Measurements from ENCODE around the gene MEN1. TPM values are rescaled to one million over a fixed set of nuclear protein-coding genes. Genes with fewer than 3 reads are reported as not detected.

The MEN1 gene
- polyA plus RNA-seq, 1 donor (not counting 4 experiments of a cell fraction or from before 2014, with no cell fraction given) = 14.2 TPM

DNA sequence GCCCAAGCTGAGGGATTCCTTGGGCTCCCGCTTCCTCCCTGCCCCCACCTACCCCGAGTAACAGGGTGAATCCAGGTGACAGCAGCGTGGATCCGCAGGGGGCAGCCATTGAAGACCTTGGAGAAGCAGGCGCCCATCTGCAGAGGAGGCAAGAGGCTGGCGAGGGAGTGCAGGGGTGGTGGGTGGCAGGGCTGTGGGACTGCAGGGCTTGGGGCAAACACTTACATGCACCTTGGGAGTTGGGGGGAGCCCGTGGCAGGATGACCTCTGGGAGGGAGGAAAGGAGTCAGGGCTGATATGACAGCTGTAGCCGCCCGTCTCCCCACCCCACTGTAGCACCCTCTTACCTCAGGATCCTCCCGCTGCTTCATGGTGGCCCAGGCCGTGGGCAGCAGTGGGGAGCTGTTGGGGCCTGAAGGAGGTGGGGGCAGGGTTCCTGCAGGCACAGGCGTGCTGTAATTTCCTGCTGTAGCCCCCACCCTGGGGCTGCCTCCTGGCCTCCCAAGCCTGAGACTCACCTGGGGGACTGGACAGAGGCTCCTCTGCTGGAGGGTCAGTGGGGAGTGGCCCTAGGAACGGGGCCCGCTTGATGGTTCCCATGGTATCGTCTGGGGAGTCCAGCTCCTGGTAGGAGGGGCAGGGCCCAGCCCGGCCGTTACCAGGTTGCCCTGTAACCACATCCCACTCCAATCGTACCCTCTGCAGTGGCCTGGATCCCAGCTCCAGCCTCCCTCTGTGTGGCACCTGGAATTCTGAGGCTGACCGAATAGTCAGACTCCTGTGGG, 13.4 kb downstream of the MEN1 start:
- no peak overlapping the region for H3K9ac ChIP-seq (ENCODE audit: control insufficient read depth, extremely low read depth, insufficient read depth, low read length)
- FAIRE-seq (no peak), DNase-seq (ENCODE audit: low read depth, low spot score) (no peak)
- H2AFZ ChIP-seq (ENCODE audit: control insufficient read depth, low read length) = no peak overlapping the region
- H3K4me2 ChIP-seq (ENCODE audit: control insufficient read depth, extremely low read depth, insufficient read depth, low read depth, low read length) = no peak overlapping the region
- peaks cover 2% of the 10 kb centered on the region for H3K9me1 ChIP-seq (ENCODE audit: control insufficient read depth, extremely low read depth, insufficient read depth, low read length)
- peaks cover 0 to 2% of the 10 kb centered on the region in 2 experiments for H3K36me3 ChIP-seq (ENCODE audit: control insufficient read depth in 2 of 2, extremely low read depth in 1 of 2, insufficient read depth in 2 of 2, low read length in 2 of 2)
- no peaks in the 10 kb centered on the region for H3K9me3 ChIP-seq (ENCODE audit: control insufficient read depth, low read depth, low read length)
- no peak overlapping the region for H3K4me3 ChIP-seq (ENCODE audit: control insufficient read depth in 2 of 3, extremely low read depth in 1 of 3, insufficient read depth in 2 of 3, low read depth in 1 of 3, low read length in 3 of 3)
- dilution Hi-C loops (cut with MboI; ENCODE audit: extremely low pct_ligation_motif_present, low sequenced_read_pairs) = no loop called here
- no peaks in the 10 kb centered on the region for H3K4me1 ChIP-seq (ENCODE audit: control insufficient read depth, extremely low read depth, insufficient read depth, low read length)
- TF ChIP-seq EZH2 (IDR thresholded peaks at IDR 0.05; ENCODE audit: low read length) = no peak
- TF ChIP-seq, protein P1, sequence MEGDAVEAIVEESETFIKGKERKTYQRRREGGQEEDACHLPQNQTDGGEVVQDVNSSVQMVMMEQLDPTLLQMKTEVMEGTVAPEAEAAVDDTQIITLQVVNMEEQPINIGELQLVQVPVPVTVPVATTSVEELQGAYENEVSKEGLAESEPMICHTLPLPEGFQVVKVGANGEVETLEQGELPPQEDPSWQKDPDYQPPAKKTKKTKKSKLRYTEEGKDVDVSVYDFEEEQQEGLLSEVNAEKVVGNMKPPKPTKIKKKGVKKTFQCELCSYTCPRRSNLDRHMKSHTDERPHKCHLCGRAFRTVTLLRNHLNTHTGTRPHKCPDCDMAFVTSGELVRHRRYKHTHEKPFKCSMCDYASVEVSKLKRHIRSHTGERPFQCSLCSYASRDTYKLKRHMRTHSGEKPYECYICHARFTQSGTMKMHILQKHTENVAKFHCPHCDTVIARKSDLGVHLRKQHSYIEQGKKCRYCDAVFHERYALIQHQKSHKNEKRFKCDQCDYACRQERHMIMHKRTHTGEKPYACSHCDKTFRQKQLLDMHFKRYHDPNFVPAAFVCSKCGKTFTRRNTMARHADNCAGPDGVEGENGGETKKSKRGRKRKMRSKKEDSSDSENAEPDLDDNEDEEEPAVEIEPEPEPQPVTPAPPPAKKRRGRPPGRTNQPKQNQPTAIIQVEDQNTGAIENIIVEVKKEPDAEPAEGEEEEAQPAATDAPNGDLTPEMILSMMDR (optimal IDR thresholded peaks at IDR 0.05 in 1 of 3, IDR thresholded peaks at IDR 0.05 in 1 of 3, conservative IDR thresholded peaks at IDR 0.05 in 1 of 3; ENCODE audit: extremely low read depth in 1 of 3, insufficient read depth in 2 of 3, low read length in 3 of 3) = no peak
- H3K27me3 ChIP-seq (ENCODE audit: control insufficient read depth, extremely low read depth, insufficient read depth, low read length) = no peaks in the 10 kb centered on the region
- H3K79me2 ChIP-seq (ENCODE audit: control insufficient read depth, insufficient read depth, low read length) = no peaks in the 10 kb centered on the region
- no peak overlapping the region for H3K27ac ChIP-seq (ENCODE audit: control insufficient read depth, insufficient read depth, low read length)
- H4K20me1 ChIP-seq (ENCODE audit: control insufficient read depth, extremely low read depth, insufficient read depth, low read length) = no peaks in the 10 kb centered on the region

DNA sequence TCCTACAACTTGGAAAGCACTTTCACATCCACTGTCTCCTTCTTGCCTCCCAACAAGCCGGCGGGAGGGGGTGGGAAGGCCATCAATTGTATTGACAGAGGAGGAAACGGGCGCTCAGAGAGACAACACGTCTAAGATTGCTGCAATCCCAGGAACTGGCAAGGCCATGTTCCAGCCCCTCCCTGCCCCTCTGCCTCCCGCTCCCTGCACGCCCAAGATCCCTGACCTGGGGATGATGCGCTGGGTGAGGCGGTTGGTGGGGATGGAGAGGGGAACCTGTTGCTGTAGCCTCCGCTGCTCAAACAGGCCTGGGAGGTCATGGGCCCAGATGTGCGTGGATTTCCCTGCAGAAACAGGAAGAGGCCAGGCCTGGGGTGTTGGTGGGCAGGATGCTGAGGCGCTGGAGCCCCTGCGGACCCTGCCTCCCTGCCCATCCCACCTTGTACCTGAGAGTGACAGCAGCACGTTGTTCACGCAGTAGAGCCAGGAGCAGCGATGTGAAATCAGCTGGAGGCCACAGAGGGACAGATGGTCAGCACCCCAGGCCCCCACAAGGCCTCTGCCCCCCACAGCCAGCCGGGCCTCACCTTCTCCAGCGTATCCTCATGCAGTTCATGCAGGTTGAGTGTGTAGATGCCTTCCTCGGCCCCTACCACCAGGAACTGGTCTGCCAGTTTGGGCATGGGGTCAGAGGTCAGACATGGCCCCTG, 14.1 kb downstream of the MEN1 start:
- DNase-seq (ENCODE audit: low read depth, low spot score) = no peak
- Histone ChIP-seq H3K9ac (ENCODE audit: control insufficient read depth, extremely low read depth, insufficient read depth, low read length) (no peak overlapping the region), H3K27me3 (ENCODE audit: control insufficient read depth, extremely low read depth, insufficient read depth, low read length) (no peaks in the 10 kb centered on the region), H3K79me2 (ENCODE audit: control insufficient read depth, insufficient read depth, low read length) (no peaks in the 10 kb centered on the region), H3K9me1 (ENCODE audit: control insufficient read depth, extremely low read depth, insufficient read depth, low read length) (peaks cover 2% of the 10 kb centered on the region), H3K4me3 (ENCODE audit: control insufficient read depth in 2 of 3, extremely low read depth in 1 of 3, insufficient read depth in 2 of 3, low read depth in 1 of 3, low read length in 3 of 3) (no peak overlapping the region), H3K36me3 (ENCODE audit: control insufficient read depth in 2 of 2, extremely low read depth in 1 of 2, insufficient read depth in 2 of 2, low read length in 2 of 2) (peaks cover 0 to 2% of the 10 kb centered on the region in 2 experiments), H3K4me2 (ENCODE audit: control insufficient read depth, extremely low read depth, insufficient read depth, low read depth, low read length) (no peak overlapping the region), H2AFZ (ENCODE audit: control insufficient read depth, low read length) (no peak overlapping the region), H3K4me1 (ENCODE audit: control insufficient read depth, extremely low read depth, insufficient read depth, low read length) (no peaks in the 10 kb centered on the region), H3K27ac (ENCODE audit: control insufficient read depth, insufficient read depth, low read length) (no peak overlapping the region), H3K9me3 (ENCODE audit: control insufficient read depth, low read depth, low read length) (no peaks in the 10 kb centered on the region), H4K20me1 (ENCODE audit: control insufficient read depth, extremely low read depth, insufficient read depth, low read length) (no peaks in the 10 kb centered on the region)
- FAIRE-seq = no peak
- dilution Hi-C loops (cut with MboI; ENCODE audit: extremely low pct_ligation_motif_present, low sequenced_read_pairs) = no loop called here
- no peak for TF ChIP-seq EZH2 (IDR thresholded peaks at IDR 0.05; ENCODE audit: low read length)
- TF ChIP-seq, protein P1 (optimal IDR thresholded peaks at IDR 0.05 in 1 of 3, IDR thresholded peaks at IDR 0.05 in 1 of 3, conservative IDR thresholded peaks at IDR 0.05 in 1 of 3; ENCODE audit: extremely low read depth in 1 of 3, insufficient read depth in 2 of 3, low read length in 3 of 3) = no peak

All from keratinocyte (primary cell).